Retinal pigment epithelial cell (primary cell): ENCODE data around the gene MNX1.

Experiments used
- DNase-seq: peaks from one replicate; pipeline ENCODE4 v3.0.0-alpha.2; 2010; ENCODE audit warnings: low read depth
- H3K4me3 ChIP-seq: 2 replicates; pipeline ENCODE4 v1.5.1; 2011; ENCODE audit warnings: mild to moderate bottlenecking, low read length, control low read depth, moderate library complexity
- TF ChIP-seq, protein P1 (sequence below): conservative IDR thresholded peaks from 2 replicates; pipeline ENCODE4 v1.5.1; 2011; ENCODE audit warnings: low read depth, low read length, control low read depth, inconsistent platforms

The MNX1 gene

DNA sequence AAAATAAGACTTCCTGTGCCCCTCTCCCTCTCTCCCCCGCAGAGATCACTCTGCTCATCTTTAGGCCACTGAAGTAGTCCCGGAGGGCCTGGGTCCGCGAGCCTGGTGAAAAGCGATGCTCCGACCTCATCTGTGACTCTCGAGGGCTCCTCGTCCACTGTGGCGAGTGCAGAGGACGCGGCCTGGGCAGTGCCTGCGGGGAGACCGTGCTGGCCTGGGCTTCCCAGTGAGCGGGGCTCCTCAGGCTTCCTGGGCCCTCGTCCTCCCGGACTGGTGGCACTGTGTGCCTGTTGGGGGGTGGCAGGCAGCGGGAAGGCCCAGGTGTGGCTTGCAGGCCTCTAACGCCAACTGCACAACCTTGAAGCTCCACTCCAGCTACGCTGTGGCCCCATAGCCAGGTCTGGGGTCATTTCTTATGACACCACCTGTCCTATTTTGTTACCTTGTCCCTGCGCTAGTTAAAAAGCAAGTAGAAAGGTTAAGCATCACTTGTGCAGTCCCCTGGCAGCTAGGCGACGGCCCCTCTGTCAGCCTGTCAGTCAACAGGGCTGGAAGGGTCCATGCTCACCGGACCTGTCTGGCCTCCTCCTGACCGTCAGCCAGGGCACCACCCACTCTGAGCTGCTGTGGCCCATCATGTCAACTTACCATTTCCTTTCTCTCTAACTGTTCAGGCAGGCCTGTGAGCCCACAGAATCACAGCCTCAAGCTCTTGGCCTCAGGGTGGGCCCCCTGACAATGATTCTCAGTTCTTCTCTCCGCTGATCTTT lies 20.5 kb downstream of the MNX1 start:
- H3K4me3 ChIP-seq: no peak overlapping the region
- TF ChIP-seq, protein P1, sequence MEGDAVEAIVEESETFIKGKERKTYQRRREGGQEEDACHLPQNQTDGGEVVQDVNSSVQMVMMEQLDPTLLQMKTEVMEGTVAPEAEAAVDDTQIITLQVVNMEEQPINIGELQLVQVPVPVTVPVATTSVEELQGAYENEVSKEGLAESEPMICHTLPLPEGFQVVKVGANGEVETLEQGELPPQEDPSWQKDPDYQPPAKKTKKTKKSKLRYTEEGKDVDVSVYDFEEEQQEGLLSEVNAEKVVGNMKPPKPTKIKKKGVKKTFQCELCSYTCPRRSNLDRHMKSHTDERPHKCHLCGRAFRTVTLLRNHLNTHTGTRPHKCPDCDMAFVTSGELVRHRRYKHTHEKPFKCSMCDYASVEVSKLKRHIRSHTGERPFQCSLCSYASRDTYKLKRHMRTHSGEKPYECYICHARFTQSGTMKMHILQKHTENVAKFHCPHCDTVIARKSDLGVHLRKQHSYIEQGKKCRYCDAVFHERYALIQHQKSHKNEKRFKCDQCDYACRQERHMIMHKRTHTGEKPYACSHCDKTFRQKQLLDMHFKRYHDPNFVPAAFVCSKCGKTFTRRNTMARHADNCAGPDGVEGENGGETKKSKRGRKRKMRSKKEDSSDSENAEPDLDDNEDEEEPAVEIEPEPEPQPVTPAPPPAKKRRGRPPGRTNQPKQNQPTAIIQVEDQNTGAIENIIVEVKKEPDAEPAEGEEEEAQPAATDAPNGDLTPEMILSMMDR: no peak
- no peak for DNase-seq

DNA sequence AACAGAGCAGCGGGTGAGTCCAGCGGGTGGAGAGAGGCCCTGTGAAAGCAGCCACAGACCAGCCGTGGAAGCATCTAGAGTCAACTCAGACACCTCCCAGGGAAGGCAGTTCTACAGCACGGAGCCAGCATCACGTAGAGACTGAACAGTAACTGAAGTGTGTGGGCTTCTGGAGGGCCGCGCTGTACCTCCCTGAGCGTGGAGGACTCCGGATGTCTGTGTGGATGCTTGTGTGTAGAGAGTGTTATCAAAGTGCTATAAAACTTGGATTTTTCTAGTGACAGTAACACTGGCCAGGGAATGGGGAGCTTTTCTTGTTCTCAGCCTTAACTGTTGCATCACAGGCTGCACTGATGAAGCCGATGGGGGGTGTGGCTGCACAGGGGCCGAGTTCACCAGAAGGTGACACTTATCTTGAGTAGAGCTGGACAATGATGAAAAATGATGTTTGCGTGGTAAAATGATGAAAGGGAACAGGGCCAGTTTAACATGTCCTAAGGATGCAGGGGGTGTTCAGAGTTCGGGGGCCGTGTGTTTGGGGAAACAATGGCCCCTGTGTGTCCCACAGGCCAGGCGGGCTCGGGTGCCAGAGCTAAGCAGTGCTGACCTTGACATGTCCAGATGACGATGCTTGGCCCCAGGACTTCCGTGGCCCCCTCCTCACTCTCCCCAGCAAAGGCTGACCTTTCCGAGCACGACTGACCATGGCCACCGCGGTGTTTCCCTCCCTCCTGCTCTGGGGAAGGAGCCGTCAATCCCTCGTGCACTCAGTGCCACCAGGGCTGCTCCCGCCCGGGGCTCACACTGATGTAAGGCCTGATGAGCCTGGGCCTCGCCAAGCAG lies 21.9 kb downstream of the MNX1 start:
- H3K4me3 ChIP-seq: no peak overlapping the region
- TF ChIP-seq, protein P1: no peak
- no peak for DNase-seq

DNA sequence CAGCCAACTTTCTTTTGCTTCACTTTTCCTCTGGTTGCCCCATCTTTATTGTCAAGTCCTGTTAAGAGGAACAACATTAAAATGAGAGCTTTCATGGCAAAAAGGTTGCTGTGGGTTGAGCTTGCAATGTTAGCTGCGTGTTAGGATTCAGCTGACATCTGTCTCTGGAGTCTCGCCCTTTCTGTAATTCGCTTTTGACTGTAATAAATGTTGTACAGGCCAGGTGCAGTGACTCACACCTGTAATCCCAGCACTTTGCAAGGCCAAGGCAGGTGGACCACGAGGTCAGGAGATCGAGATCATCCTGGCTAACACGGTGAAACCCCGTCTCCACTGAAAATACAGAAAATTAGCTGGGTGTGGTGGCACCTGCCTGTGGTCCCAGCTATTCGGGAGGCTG lies 24.1 kb downstream of the MNX1 start:
- H3K4me3 ChIP-seq: no peak overlapping the region
- TF ChIP-seq, protein P1: no peak
- DNase-seq: no peak

DNA sequence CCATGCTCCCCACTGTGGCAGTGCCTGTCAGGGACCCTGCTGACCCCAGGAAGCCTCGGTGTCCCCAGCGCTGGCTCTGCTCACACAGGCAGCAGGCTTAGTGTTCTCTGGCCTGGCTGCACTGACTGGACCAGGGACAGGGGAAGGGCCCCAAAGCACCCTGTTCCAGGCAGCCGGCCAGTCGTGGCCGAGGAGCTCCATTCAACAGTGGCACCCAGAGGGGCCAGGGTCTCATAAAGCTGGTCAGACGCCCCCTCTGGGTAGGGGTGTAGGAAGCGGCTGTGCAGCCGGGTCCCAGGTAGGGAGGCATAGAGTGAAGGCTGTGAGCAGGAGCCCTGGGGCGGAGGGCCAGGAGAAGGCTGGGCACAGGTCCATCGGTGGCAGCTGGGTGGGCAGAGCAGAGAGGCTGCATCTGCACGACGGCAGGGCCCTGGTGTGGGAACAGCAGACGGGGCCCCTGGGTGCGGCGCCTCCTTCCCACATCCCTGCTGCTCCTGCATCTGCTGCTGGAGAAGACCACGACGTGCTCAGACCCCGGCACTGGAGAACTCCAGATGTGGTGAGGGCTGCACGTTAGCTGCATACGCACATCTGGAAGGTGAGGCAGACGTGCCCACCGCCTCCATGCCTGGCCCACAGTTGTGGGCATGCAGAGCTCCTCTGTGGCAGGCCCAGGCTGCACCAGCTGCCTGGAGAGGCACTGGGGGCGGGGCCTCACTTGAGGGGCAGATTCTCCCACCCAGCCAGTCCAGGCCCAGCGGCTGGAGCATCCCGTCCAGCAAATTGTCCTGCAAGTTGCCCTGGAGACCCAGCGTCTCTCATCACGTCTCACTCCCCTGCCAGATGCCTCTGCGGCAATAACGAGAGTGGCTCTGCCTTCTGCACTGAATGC lies 25.1 kb downstream of the MNX1 start:
- DNase-seq: no peak
- no peak overlapping the region for H3K4me3 ChIP-seq
- TF ChIP-seq, protein P1: no peak

DNA sequence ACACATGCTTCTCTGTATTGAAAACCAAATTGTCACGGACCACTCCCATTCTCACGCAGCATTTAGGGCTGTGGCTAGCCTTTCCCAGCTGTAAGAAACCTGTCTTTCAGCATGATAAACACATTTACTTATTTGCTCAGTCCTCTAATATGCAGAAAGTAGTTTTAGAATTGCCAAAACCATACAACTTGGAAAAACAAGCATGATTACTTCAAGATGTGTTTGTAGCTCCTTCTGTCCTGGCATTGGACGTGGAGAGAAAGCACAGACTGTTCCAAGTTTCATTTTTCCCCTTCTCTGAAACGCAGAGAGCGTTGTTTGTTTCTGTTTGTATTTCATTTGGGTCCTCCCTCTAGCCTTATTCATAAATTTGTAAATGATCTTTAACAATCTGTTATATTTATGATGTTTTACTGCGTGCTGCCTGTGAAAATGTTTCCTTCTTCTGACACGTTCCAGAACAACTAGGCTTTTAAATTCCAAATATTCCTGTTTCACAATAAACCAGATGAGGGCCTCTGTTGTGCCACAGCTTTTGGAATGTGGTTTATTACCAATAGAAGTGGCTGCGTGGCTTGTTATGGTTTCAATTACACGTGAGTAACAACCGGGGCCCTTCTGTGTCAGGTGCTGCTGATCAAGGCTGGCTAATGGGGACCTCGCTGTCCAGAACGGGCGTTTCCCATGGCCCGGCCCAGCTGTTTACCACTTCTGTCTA lies 26.1 kb downstream of the MNX1 start:
- TF ChIP-seq, protein P1: no peak
- no peak overlapping the region for H3K4me3 ChIP-seq
- DNase-seq: no peak

DNA sequence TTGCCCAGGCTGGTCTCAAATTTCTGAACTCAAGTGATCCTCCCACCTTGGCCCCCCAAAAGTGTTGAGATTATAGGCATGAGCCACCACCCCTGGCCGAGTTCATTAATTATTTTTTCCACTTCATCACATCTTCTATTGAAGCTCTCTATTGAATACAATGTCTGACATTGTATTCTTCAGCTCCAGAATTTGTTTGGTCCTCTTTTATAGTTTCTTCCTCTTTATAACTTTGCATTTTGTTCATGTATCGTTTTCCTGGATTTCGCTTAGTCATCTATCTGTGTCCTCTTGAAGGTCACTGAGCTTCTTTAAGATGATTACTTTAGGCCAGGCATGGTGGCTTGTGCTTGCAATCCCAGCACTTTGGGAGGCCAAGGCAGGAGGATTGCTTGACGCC lies 30.8 kb downstream of the MNX1 start:
- DNase-seq: no peak
- TF ChIP-seq, protein P1: no peak
- no peak overlapping the region for H3K4me3 ChIP-seq
